WTC11 (cell line): ENCODE data around the gene SLC1A3. TPM values are rescaled to one million over a fixed set of nuclear protein-coding genes. Genes with fewer than 3 reads are reported as not detected.

ENCODE experiments used
- ATAC-seq: fragments of 200-7000 bp; cut with Tn5 transposase; 2 replicates; pipeline ENCODE4 v1.10.0; 2021; ENCODE audit warnings: mild to moderate bottlenecking, moderate library complexity
- CTCF ChIA-PET: fragments of 300-600 bp; sonication (Branson Sonifier 250); formaldehyde crosslinking; loops from one replicate; lab custom pipeline; 2021; ENCODE audit warnings: antibody characterized with exemption; lab: Charles Lee
- POLR2A ChIA-PET: fragments of 350-600 bp; sonication (Branson Sonifier 250); formaldehyde crosslinking; loops from one replicate; lab custom pipeline; 2021; ENCODE audit warnings: antibody characterized with exemption; lab: Charles Lee
- DNase-seq: peaks from one replicate; pipeline ENCODE4 v3.0.0; 2021; ENCODE audit warnings: low spot score
- H3K27ac Mint-ChIP-seq: 2 replicates; pipeline ENCODE4 v1.8.0; 2021; ENCODE audit warnings: mixed read lengths
- H3K27me3 Mint-ChIP-seq: 2 replicates; pipeline ENCODE4 v1.8.0; 2021; ENCODE audit warnings: low read depth, mild to moderate bottlenecking, moderate library complexity, mixed read lengths
- H3K36me3 Mint-ChIP-seq: 2 replicates; pipeline ENCODE4 v1.8.0; 2021; ENCODE audit warnings: mixed read lengths
- H3K4me1 Mint-ChIP-seq: 2 replicates; pipeline ENCODE4 v1.8.0; 2022; ENCODE audit warnings: mixed read lengths
- H3K4me3 Mint-ChIP-seq: 2 replicates; pipeline ENCODE4 v1.8.0; 2021; ENCODE audit warnings: mild to moderate bottlenecking, moderate library complexity, mixed read lengths
- H3K9me3 Mint-ChIP-seq: 2 replicates; pipeline ENCODE4 v1.8.0; 2021; ENCODE audit warnings: mixed read lengths
- FOXK1 ChIP-seq: sonication (generic); formaldehyde crosslinking; IDR thresholded peaks from 2 replicates; pipeline ENCODE4 v1.8.0; 2022; ENCODE audit warnings: mild to moderate bottlenecking, moderate library complexity, missing genetic modification reagents
- GABPB1 ChIP-seq: sonication (generic); formaldehyde crosslinking; IDR thresholded peaks from 2 replicates; pipeline ENCODE4 v1.8.1; 2023; ENCODE audit warnings: mild to moderate bottlenecking, missing genetic modification reagents
- GTF2I ChIP-seq: fragments of 250-450 bp; sonication (Bioruptor Pico); conservative IDR thresholded peaks from 2 replicates; pipeline ENCODE4 v1.4.0; 2021; ENCODE audit warnings: mild to moderate bottlenecking
- IRF2 ChIP-seq: sonication (generic); formaldehyde crosslinking; IDR thresholded peaks from 2 replicates; pipeline ENCODE4 v1.8.0; 2022; ENCODE audit warnings: low read depth, missing genetic modification reagents, borderline replicate concordance
- MXD4 ChIP-seq: fragments of 250-450 bp; sonication (Bioruptor Pico); IDR thresholded peaks from 2 replicates; pipeline ENCODE4 v1.8.0; 2021; ENCODE audit warnings: mild to moderate bottlenecking, moderate library complexity, borderline replicate concordance
- NFYB ChIP-seq: sonication (generic); formaldehyde crosslinking; conservative IDR thresholded peaks from 2 replicates; pipeline ENCODE4 v1.8.0; 2022; ENCODE audit warnings: low read depth, missing genetic modification reagents
- ZNF219 ChIP-seq: sonication (generic); formaldehyde crosslinking; IDR thresholded peaks from 2 replicates; pipeline ENCODE4 v1.8.0; 2023; ENCODE audit warnings: missing genetic modification reagents, mild to moderate bottlenecking, borderline replicate concordance
- ZNF671 ChIP-seq: fragments of 250-450 bp; sonication (Bioruptor Pico); IDR thresholded peaks from 2 replicates; pipeline ENCODE4 v1.8.0; 2021; ENCODE audit warnings: mild to moderate bottlenecking
- total RNA-seq: library from RNA; stranded (reverse); gene quantifications from 3 replicates; pipeline ENCODE4 v1.2.3, GENCODE V29; 2021
- TF ChIP-seq, protein P1 (sequence below): sonication (generic); formaldehyde crosslinking; IDR thresholded peaks from 2 replicates; pipeline ENCODE4 v1.8.1; 2023; ENCODE audit warnings: mild to moderate bottlenecking, moderate library complexity, missing genetic modification reagents
- TF ChIP-seq, protein P2 (sequence below): sonication (generic); formaldehyde crosslinking; IDR thresholded peaks from 2 replicates; pipeline ENCODE4 v1.8.1; 2022; ENCODE audit warnings: missing genetic modification reagents, borderline replicate concordance
- TF ChIP-seq, protein P3 (sequence below): fragments of 250-450 bp; sonication (Bioruptor Pico); conservative IDR thresholded peaks from 2 replicates; pipeline ENCODE4 v1.9.0; 2021; ENCODE audit warnings: mild to moderate bottlenecking
- TF ChIP-seq, protein P4 (sequence below): sonication (generic); formaldehyde crosslinking; IDR thresholded peaks from 2 replicates; pipeline ENCODE4 v1.8.0; 2023; ENCODE audit warnings: missing genetic modification reagents
- TF ChIP-seq, protein P5 (sequence below): fragments of 250-450 bp; sonication (Bioruptor Pico); IDR thresholded peaks from 2 replicates; pipeline ENCODE4 v1.9.0; 2021; ENCODE audit warnings: mild to moderate bottlenecking
- TF ChIP-seq, protein P6 (sequence below): fragments of 250-450 bp; sonication (Bioruptor Pico); IDR thresholded peaks from 2 replicates; pipeline ENCODE4 v1.9.0; 2021; ENCODE audit warnings: moderate library complexity, mild to moderate bottlenecking, inconsistent platforms, borderline replicate concordance

Gene SLC1A3
- total RNA-seq, 1 experiment from 2014 or later: 77.9 TPM

DNA sequence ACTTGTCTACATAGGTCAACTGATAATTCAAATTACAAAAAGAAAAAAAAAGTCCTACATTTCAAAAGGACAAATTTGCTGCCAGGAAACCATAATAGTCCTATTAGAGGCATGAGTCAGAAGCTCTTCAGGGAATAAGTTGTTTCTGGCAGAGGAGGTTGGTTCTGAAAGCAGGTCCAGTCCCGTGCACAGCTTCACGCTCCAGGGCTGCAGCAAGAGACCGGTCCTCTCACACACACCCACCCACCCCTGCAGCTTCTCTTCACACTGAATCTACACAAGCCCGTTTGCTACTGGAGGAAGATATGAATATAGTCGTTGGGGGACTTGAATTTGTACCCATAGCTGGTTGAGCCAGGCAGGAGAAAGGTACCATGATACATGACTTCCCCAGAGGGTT lies 36.9 kb upstream of the SLC1A3 start:
- POLR2A ChIA-PET: no interaction called here
- ATAC-seq (no peak), DNase-seq (no peak)
- Mint-ChIP-seq H3K9me3 (no peaks in the 10 kb centered on the region), H3K27me3 (no peaks in the 10 kb centered on the region), H3K36me3 (no peaks in the 10 kb centered on the region), H3K4me3 (no peak overlapping the region), H3K4me1 (no peaks in the 10 kb centered on the region), H3K27ac (no peak overlapping the region)
- TF ChIP-seq ZNF671 (CRISPR knock-in tag): no peak
- no peak for TF ChIP-seq MXD4 (CRISPR knock-in tag)
- no peak for TF ChIP-seq IRF2 (CRISPR knock-in tag)
- TF ChIP-seq, protein P1, sequence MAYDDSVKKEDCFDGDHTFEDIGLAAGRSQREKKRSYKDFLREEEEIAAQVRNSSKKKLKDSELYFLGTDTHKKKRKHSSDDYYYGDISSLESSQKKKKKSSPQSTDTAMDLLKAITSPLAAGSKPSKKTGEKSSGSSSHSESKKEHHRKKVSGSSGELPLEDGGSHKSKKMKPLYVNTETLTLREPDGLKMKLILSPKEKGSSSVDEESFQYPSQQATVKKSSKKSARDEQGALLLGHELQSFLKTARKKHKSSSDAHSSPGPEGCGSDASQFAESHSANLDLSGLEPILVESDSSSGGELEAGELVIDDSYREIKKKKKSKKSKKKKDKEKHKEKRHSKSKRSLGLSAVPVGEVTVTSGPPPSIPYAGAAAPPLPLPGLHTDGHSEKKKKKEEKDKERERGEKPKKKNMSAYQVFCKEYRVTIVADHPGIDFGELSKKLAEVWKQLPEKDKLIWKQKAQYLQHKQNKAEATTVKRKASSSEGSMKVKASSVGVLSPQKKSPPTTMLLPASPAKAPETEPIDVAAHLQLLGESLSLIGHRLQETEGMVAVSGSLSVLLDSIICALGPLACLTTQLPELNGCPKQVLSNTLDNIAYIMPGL (CRISPR knock-in tag): no peak
- TF ChIP-seq, protein P2, sequence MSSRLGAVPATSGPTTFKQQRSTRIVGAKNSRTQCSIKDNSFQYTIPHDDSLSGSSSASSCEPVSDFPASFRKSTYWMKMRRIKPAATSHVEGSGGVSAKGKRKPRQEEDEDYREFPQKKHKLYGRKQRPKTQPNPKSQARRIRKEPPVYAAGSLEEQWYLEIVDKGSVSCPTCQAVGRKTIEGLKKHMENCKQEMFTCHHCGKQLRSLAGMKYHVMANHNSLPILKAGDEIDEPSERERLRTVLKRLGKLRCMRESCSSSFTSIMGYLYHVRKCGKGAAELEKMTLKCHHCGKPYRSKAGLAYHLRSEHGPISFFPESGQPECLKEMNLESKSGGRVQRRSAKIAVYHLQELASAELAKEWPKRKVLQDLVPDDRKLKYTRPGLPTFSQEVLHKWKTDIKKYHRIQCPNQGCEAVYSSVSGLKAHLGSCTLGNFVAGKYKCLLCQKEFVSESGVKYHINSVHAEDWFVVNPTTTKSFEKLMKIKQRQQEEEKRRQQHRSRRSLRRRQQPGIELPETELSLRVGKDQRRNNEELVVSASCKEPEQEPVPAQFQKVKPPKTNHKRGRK (CRISPR knock-in tag): no peak
- no peak for TF ChIP-seq GTF2I
- no peak for TF ChIP-seq GABPB1
- TF ChIP-seq, protein P3, sequence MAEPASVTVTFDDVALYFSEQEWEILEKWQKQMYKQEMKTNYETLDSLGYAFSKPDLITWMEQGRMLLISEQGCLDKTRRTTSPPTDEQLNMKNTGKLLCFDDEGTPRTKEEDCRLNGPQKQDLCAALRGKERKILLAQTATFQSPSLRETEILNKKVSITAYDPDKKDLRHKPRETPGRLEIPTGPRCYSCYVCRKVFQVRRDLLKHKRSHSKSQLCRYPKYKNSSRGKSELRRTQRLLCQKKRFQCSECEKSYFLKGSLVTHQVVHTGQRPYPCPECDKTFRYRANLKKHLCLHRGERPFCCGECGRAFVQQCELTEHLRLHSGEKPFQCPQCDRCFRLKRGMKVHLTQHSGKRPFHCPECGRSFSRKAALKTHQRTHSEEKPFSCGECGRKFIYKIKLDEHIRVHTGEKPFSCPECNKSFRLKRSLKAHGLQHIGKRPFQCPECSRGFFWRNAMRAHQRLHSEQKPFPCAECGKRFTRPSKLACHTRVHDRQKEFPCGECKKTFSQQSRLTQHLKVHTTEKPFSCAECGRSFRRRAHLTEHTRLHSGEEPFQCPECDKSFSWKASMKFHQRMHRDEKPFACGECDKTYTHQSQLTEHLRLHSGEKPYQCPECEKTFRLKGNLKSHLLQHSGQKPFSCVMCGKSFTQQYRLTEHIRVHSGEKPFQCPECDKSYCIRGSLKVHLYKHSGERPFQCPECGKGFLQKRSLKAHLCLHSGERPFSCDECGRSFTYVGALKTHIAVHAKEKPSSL (CRISPR knock-in tag): no peak
- TF ChIP-seq FOXK1 (CRISPR knock-in tag): no peak
- TF ChIP-seq ZNF219 (CRISPR knock-in tag): no peak
- TF ChIP-seq, protein P4, sequence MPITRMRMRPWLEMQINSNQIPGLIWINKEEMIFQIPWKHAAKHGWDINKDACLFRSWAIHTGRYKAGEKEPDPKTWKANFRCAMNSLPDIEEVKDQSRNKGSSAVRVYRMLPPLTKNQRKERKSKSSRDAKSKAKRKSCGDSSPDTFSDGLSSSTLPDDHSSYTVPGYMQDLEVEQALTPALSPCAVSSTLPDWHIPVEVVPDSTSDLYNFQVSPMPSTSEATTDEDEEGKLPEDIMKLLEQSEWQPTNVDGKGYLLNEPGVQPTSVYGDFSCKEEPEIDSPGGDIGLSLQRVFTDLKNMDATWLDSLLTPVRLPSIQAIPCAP (CRISPR knock-in tag): no peak
- TF ChIP-seq, protein P5, sequence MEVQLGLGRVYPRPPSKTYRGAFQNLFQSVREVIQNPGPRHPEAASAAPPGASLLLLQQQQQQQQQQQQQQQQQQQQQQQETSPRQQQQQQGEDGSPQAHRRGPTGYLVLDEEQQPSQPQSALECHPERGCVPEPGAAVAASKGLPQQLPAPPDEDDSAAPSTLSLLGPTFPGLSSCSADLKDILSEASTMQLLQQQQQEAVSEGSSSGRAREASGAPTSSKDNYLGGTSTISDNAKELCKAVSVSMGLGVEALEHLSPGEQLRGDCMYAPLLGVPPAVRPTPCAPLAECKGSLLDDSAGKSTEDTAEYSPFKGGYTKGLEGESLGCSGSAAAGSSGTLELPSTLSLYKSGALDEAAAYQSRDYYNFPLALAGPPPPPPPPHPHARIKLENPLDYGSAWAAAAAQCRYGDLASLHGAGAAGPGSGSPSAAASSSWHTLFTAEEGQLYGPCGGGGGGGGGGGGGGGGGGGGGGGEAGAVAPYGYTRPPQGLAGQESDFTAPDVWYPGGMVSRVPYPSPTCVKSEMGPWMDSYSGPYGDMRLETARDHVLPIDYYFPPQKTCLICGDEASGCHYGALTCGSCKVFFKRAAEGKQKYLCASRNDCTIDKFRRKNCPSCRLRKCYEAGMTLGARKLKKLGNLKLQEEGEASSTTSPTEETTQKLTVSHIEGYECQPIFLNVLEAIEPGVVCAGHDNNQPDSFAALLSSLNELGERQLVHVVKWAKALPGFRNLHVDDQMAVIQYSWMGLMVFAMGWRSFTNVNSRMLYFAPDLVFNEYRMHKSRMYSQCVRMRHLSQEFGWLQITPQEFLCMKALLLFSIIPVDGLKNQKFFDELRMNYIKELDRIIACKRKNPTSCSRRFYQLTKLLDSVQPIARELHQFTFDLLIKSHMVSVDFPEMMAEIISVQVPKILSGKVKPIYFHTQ: no peak
- CTCF ChIA-PET: interaction anchor here (0.7 kb wide), 2 partner anchors 121 to 124 kb away, joined by 3 read pairs; no protein-coding TSS in a partner anchor

DNA sequence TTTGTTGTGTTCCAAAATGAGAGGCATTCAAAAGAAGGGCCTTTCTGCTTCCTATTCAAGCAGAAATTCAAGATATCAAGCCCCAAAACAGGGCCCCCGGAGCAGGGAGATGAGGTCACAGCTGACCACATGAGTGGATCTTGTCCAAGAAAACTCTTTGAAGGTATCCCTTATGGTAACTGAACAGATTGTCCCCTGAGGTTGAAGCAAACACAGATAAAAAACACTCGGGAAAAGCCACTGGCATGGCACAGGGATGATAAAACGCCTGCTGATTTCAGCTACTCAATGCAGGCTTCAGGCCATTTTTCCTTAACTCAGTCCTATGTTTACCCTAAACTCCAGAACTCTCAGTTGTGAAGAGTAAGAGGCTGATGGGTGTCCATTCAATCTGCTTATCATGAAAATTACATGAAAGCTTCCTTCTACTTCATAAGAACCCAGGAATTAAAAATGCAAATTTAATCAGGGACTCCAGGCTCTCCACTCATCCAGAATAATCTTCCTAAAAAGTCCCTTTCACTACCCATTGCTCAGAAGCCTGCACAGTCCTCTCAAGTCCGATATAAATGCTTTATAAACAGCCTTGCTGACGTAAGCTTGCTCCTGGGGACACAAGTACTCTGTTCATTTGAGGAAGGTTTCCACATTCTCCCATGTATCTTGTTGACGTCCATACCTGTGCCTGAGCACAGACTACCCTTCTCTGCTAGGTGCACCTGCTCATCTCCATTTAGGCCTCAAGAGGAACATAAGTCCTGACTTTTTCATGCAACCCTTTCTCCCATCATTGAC lies 35.9 kb upstream of the SLC1A3 start:
- DNase-seq (no peak), ATAC-seq (no peak)
- ChIA-PET POLR2A (no interaction called here), CTCF (no interaction called here)
- H3K9me3 Mint-ChIP-seq: no peaks in the 10 kb centered on the region
- no peaks in the 10 kb centered on the region for H3K27me3 Mint-ChIP-seq
- no peak overlapping the region for H3K27ac Mint-ChIP-seq
- peaks cover 4% of the 10 kb centered on the region for H3K4me1 Mint-ChIP-seq
- no peaks in the 10 kb centered on the region for H3K36me3 Mint-ChIP-seq
- no peak for TF ChIP-seq NFYB
- TF ChIP-seq, protein P6, sequence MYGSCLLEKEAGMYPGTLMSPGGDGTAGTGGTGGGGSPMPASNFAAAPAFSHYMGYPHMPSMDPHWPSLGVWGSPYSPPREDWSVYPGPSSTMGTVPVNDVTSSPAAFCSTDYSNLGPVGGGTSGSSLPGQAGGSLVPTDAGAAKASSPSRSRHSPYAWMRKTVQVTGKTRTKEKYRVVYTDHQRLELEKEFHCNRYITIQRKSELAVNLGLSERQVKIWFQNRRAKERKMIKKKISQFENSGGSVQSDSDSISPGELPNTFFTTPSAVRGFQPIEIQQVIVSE (CRISPR knock-in tag): no peak
- H3K4me3 Mint-ChIP-seq: no peak overlapping the region
